Measurements from ENCODE around the gene FAM156A.
"Not testable (repeated sequence)": the region's sequence is repeated elsewhere in the genome, so short reads cannot be mapped to it uniquely, and the experiment has no call there.

The FAM156A gene

GRCh38 chrX:52958961-52959360 is 643 bp upstream of the FAM156A start:
- not testable (repeated sequence) for DNase-seq

- DNase-seq, result not testable (repeated sequence)
Observed at GRCh38 chrX:52949884-52950283, 8.4 kb downstream of the FAM156A start.

GRCh38 chrX:52949325-52949724 is 9.0 kb downstream of the FAM156A start:
- DNase-seq, result not testable (repeated sequence)

DNA sequence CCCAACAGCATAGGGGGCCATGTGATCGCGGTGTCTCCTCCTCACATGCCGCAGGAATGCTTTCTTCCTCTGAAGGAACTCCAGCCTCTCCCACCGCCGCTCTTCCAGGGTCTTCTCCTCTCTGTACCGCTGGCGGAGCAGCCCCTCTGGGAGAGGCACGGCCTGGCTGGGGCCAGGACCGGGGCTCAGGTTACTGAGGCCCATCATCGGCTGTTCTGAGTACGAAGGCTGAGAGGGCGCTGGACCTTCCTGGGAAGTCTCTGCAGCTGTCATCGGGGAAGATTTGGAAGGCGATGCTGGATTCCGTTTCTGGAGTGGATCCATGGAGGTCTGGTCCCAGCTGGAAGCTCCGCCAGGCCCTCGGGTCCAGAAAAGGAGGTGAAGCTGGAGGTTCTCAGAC is 10.1 kb downstream of the FAM156A start:
- DNase-seq, result not testable (repeated sequence)

GRCh38 chrX:52947501-52947900 is 10.8 kb downstream of the FAM156A start:
- DNase-seq, result not testable (repeated sequence)

DNA sequence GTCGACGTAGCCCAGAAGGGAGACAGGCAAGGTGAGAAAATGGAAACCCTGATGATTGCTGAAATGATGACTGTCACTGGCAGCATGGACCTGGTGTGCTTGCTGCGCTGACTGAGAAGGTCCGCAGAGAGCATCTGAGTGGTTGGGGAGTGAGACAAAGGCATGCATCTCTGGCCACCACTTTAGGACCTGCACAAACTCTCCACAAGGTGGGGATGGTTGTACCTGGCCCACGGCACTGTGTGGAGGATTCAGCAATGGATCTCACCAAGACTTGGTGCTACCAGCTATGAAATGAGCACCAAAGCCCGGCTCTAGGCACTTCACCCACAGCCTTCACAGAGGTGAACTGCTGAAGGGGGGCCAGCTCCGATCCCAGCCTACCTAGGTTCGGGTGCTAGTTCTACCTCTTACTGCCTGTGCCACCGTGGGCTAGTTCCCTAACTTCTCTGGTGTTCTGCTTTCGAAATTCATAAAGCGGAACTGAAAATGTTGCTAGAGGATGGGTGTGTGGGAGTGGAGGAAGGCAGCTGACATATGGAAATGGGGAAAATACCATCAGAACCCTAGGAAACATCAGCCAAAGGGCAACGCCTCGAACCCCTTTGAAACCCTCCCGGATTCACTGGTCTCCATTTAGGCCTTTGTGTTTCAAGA is 12.4 kb downstream of the FAM156A start:
- DNase-seq, result not testable (repeated sequence)

DNA sequence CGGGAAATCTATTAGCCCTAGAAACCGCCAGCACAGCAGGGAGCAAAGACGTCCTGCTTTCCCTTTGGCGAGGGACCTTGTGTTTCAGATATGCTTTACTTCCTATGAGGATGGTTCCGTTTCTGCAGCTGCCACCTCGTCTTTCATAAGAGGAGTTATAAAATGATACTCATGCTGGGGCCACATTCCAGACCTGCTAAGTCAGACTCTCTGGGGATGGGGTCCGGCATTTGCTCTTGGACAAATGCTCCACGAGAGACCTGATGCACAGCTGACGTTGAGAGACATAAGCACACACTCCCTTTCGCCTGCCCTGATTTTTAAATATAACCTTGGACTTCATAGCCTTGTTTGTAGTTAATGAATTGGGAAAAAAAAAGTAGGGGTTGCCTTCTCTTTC is 16.6 kb downstream of the FAM156A start:
- not testable (repeated sequence) for DNase-seq

DNA sequence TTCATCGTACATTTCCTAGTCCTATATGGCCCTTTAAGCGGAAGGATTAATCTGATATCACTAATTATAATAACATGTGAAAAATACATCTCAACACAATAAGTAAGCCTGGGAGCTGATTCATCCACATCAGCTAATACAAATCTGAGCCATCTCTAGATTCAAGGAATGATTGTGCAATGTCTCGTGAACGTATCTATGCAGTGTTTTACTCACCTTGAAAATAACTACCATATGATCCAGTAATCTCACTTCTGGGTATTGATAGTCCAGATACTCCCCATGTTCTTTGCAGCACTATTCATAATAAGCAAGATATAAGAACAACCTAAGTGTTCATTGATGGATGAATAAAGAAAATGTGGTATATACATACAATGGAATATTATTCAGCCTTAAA is 17.6 kb downstream of the FAM156A start:
- not testable (repeated sequence) for DNase-seq

- DNase-seq, result not testable (repeated sequence)
Observed at GRCh38 chrX:52935470-52935784, 22.9 kb downstream of the FAM156A start.

DNA sequence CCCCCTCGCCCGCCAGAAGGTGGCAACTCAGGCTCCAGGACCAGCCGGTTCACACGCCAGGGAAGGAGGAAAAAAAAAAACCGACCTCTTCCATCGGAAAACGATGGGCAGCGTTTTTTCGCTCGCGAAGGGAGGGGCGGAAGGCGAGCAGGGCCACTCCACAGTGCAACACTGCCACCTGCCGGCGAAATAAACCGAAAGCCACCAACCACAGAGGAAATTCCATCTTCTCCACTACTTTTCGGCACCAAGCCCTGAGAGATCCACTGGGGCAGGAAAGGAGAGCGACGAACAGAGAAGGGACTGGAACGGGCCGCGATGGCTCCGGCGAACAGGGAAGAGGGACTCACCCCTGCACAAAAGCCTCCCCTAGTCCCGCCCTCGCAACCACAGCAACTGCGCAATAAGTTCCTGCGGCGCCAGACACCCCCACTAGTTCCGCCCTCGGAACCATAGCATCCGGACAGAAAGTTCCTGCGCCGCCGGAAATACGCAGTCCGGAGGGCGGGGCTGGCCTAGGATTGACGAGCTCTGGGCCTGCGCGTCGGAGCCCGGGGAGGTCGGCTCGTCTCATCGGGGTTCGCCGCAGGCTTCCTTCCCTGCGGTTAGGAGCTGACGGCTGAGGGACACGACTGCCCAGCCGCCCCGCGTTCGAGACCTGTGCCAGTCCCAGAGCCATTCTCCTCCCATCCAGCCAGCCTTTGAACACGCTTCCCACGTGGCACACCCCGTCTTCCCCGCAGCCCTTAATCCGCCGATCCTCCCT is 23.4 kb downstream of the FAM156A start:
- peak; percentile 84 to 91 for DNase-seq

DNA sequence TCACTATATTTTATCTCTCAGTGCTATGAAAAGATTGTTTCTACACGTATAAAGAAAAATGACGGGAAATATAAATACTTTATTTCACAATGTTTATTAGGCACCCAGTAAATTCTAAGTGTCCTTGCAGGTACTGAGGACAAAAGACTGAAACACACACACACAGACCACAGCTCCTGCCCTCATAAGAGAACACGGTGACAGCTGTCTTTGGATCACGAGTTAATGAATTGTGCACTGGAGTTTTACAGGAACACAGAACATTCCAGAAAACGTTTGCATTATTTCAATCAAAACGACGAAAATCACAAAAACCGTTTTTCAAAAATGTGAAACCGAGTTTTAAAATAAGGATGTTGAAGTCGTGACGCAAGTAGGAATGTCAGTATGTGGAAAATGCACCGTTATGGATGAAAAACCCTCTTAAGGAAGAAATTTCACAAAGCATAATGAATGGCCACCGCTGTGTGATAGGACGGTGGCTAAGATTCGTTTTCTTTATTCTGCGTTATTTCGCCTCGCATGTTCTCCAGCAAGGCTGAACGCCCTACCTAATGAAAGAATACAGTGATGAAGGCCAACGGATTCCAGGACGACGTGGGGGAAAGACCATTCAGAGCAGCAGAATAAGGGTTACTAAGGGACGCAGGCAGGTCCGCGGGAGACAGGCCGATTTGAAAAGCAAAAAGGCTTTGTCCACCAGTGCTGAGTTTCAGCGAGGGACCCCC is 24.2 kb downstream of the FAM156A start:
- peak in 1 of 2 experiments; percentile 3 for DNase-seq

- DNase-seq, result no peak
Observed at GRCh38 chrX:52933213-52933612, 25.1 kb downstream of the FAM156A start.

DNA sequence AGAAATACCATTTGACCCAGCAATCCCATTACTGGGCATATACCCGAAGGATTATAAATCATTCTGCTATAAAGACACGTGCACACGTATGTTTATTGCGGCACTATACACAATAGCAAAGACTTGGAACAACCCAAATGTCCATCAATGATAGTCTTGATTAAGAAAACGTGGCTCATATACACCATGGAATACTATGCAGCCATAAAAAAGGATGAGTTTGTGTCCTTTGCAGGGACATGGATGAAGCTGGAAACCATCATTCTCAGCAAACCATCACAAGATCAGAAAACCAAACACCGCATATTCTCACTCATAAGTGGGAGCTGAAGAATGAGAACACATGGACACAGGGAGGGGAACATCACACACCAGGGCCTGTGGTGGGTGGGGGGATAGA is 28.1 kb downstream of the FAM156A start:
- not testable (repeated sequence) for DNase-seq

- DNase-seq, result no peak
Observed at GRCh38 chrX:52923781-52924241, 34.5 kb downstream of the FAM156A start.

DNA sequence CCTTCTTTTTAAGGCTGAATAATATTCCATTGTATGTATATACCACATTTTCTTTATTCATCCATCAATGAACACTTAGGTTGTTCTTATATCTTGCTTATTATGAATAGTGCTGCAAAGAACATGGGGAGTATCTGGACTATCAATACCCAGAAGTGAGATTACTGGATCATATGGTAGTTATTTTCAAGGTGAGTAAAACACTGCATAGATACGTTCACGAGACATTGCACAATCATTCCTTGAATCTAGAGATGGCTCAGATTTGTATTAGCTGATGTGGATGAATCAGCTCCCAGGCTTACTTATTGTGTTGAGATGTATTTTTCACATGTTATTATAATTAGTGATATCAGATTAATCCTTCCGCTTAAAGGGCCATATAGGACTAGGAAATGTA is 43.6 kb downstream of the FAM156A start:
- DNase-seq, result not testable (repeated sequence)

GRCh38 chrX:52913681-52914080 is 44.6 kb downstream of the FAM156A start:
- DNase-seq, result not testable (repeated sequence)

DNA sequence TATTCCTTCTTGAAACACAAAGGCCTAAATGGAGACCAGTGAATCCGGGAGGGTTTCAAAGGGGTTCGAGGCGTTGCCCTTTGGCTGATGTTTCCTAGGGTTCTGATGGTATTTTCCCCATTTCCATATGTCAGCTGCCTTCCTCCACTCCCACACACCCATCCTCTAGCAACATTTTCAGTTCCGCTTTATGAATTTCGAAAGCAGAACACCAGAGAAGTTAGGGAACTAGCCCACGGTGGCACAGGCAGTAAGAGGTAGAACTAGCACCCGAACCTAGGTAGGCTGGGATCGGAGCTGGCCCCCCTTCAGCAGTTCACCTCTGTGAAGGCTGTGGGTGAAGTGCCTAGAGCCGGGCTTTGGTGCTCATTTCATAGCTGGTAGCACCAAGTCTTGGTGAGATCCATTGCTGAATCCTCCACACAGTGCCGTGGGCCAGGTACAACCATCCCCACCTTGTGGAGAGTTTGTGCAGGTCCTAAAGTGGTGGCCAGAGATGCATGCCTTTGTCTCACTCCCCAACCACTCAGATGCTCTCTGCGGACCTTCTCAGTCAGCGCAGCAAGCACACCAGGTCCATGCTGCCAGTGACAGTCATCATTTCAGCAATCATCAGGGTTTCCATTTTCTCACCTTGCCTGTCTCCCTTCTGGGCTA is 48.9 kb downstream of the FAM156A start:
- DNase-seq, result not testable (repeated sequence)

GRCh38 chrX:52907900-52908299 is 50.4 kb downstream of the FAM156A start:
- DNase-seq, result not testable (repeated sequence)

GRCh38 chrX:52907137-52907536 is 51.2 kb downstream of the FAM156A start:
- DNase-seq, result not testable (repeated sequence)

DNA sequence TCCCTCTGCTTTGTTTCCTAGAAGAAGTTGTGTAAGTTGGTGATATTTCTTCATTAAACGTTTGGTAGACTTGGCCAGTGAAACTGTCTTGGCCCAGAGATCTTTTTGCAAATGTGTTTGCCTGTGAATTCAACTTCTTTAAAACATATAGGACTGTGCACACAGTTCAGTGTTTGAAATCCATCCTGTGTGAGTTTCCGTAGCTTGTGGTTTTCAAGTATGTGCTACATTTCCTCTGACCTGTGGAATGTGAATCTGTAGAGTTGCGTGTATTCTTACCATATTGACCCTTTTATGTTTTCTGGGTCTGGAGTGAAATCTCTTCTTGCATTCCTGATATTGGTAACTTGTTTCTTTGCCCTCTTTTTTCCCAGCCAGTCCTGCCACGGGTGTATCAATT is 52.2 kb downstream of the FAM156A start:
- DNase-seq, result not testable (repeated sequence)

DNA sequence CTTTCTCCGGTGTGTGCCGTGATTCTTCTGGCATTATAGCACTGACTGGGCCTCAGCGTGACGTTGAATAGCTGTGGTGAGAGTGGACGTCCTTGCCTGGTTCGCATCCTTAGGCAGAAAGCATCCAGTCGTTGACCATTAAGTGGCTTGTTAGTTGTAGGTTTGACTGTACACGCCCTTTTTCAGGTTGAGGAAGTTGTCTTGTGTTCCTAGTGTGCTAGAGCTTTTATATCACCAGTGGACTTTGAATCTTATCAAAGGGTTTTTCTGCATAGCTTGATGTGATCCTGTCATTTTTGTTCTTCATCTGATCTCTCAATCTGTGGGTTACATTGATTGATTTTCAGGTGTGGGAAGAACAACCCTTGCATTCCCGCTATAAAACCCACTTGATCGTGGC is 52.8 kb downstream of the FAM156A start:
- DNase-seq, result not testable (repeated sequence)

All from NCI-H1930 (cell line).